ENCODE results near the gene ERFE. TPM values are rescaled to one million over a fixed set of nuclear protein-coding genes. Genes with fewer than 3 reads are reported as not detected.

The ERFE gene
- total and polyA plus RNA-seq, 2 donors (not counting 1 experiment from before 2014, with no cell fraction given): 0.17 TPM; not detected in 1

GRCh38 chr2:238121511-238122286 lies 37.1 kb upstream of the ERFE start:
- WGBS (ENCODE audit: insufficient coverage): 96% methylated on average over 24 of the region's 27 CpGs
- intact Hi-C loops (cut with micrococcal nuclease): no loop called here
- Histone ChIP-seq H2AFZ (ENCODE audit: insufficient read depth, low read depth, low read length, poor library complexity, severe bottlenecking) (no peak overlapping the region), H3K4me2 (replicated peaks; ENCODE audit: low read depth, low read length, poor library complexity, severe bottlenecking) (no peak overlapping the region), H3K27me3 (replicated peaks in 1 of 4; ENCODE audit: control extremely low read depth in 1 of 4, control insufficient read depth in 3 of 4, insufficient read depth in 4 of 4, low read length in 3 of 4) (peaks cover 0 to 6% (median 0%) of the 10 kb centered on the region in 4 experiments), H3K79me2 (ENCODE audit: control insufficient read depth, insufficient read depth, low read length) (no peaks in the 10 kb centered on the region), H4K20me1 (ENCODE audit: control insufficient read depth, insufficient read depth, low read length, poor library complexity, severe bottlenecking) (no peaks in the 10 kb centered on the region), H3K27ac (ENCODE audit: low read length in 2 of 2) (no peak overlapping the region), H3K4me3 (ENCODE audit: control extremely low read depth in 1 of 5, extremely low read depth in 1 of 5, insufficient read depth in 1 of 5, low read depth in 2 of 5, low read length in 4 of 5) (no peak overlapping the region), H3K9me3 (ENCODE audit: control extremely low read depth in 1 of 3, control insufficient read depth in 2 of 3, insufficient read depth in 1 of 3, low read length in 2 of 3) (peaks cover 0 to 10% (median 0%) of the 10 kb centered on the region in 3 donors), H3K9ac (ENCODE audit: low read length) (no peak overlapping the region), H3K4me1 (ENCODE audit: control insufficient read depth in 2 of 2, insufficient read depth in 2 of 2, low read length in 2 of 2) (peaks cover 4 to 8% of the 10 kb centered on the region in 2 donors), H3K36me3 (replicated peaks in 1 of 2; ENCODE audit: control extremely low read depth in 1 of 2, control insufficient read depth in 1 of 2, extremely low read depth in 1 of 2, insufficient read depth in 2 of 2, low read length in 1 of 2) (no peaks in the 10 kb centered on the region)
- Mint-ChIP-seq H3K9me3 (ENCODE audit: insufficient read depth) (no peaks in the 10 kb centered on the region), H3K4me1 (peaks cover 4% of the 10 kb centered on the region), H3K4me3 (no peak overlapping the region), H3K27ac (no peak overlapping the region), H3K27me3 (peaks cover 6% of the 10 kb centered on the region)
- ChIA-PET POLR2A (no interaction called here), CTCF (no interaction called here)
- no peak for ATAC-seq (ENCODE audit: low read depth)
- TF ChIP-seq CTCF (IDR thresholded peaks at IDR 0.05) (no peak), EZH2 (IDR thresholded peaks at IDR 0.05; ENCODE audit: borderline replicate concordance, insufficient read depth, low read depth, low read length, poor library complexity, severe bottlenecking) (no peak)
- no peak for DNase-seq

Data from B cell (primary cell).